Stimulated activated naive B cell treated with anti-CD40 and anti-IgM and Interleukin-4, amounts not matched to agents 10 μg/mL and 1 μg/mL and 100 μg/mL, for 72 hours (primary cell): ENCODE measurements around the gene PRUNE1.

ENCODE experiments used
- ATAC-seq, 2 donors: fragments of 150-1000 bp; cut with Tn5 transposase; replicated peaks; 2 replicates each; pipeline ENCODE4 v1.10.0; 2021; ENCODE audit warnings: moderate library complexity in 1 of 2
- DNase-seq: peaks from one replicate; pipeline ENCODE4 v3.0.0; 2021
- H3K27ac Mint-ChIP-seq: one replicate; pipeline ENCODE4 v1.8.0; 2022; ENCODE audit warnings: mild to moderate bottlenecking, mixed read lengths
- H3K27me3 Mint-ChIP-seq, 2 donors: one replicate each; pipeline ENCODE4 v1.8.0; 2022; ENCODE audit warnings: mixed read lengths in 2 of 2
- H3K36me3 Mint-ChIP-seq, 2 donors: one replicate each; pipeline ENCODE4 v1.8.0; 2022; ENCODE audit warnings: mixed read lengths in 2 of 2, mild to moderate bottlenecking in 1 of 2
- H3K4me1 Mint-ChIP-seq, 2 donors: one replicate each; pipeline ENCODE4 v1.8.0; 2022; ENCODE audit warnings: mixed read lengths in 2 of 2, mild to moderate bottlenecking in 1 of 2
- H3K4me3 Mint-ChIP-seq, 2 donors: one replicate each; pipeline ENCODE4 v1.8.0; 2022; ENCODE audit warnings: mild to moderate bottlenecking in 2 of 2, mixed read lengths in 2 of 2, moderate library complexity in 1 of 2
- H3K9me3 Mint-ChIP-seq, 2 donors: one replicate each; pipeline ENCODE4 v1.8.0; 2022; ENCODE audit warnings: mixed read lengths in 2 of 2, mild to moderate bottlenecking in 1 of 2

PRUNE1 gene

GRCh38 chr1:151060657-151061421 lies 52.6 kb downstream of the PRUNE1 start:
- H3K36me3 Mint-ChIP-seq, result peaks cover 31 to 32% of the 10 kb centered on the region in 2 donors
- ATAC-seq (no peak), DNase-seq (no peak)
- no peaks in the 10 kb centered on the region for H3K9me3 Mint-ChIP-seq
- H3K27ac Mint-ChIP-seq, result peak overlapping the region; percentile 38
- H3K27me3 Mint-ChIP-seq, result no peaks in the 10 kb centered on the region
- peaks cover 31 to 47% of the 10 kb centered on the region in 2 donors for H3K4me1 Mint-ChIP-seq
- peak overlapping the region; percentile 94 to 95 for H3K4me3 Mint-ChIP-seq

- ATAC-seq, result no peak
- Mint-ChIP-seq H3K9me3 (no peaks in the 10 kb centered on the region), H3K4me1 (peaks cover 24 to 39% of the 10 kb centered on the region in 2 donors), H3K27me3 (no peaks in the 10 kb centered on the region), H3K36me3 (peaks cover 26 to 28% of the 10 kb centered on the region in 2 donors), H3K4me3 (no peak overlapping the region), H3K27ac (no peak overlapping the region)
- no peak for DNase-seq
Measured at GRCh38 chr1:151061704-151062103, 53.5 kb downstream of the PRUNE1 start.

- H3K27ac Mint-ChIP-seq, result no peak overlapping the region
- DNase-seq, result no peak
- H3K4me1 Mint-ChIP-seq, result peaks cover 15 to 27% of the 10 kb centered on the region in 2 donors
- peaks cover 17 to 19% of the 10 kb centered on the region in 2 donors for H3K36me3 Mint-ChIP-seq
- no peaks in the 10 kb centered on the region for H3K9me3 Mint-ChIP-seq
- H3K4me3 Mint-ChIP-seq, result no peak overlapping the region
- no peaks in the 10 kb centered on the region for H3K27me3 Mint-ChIP-seq
- ATAC-seq, result no peak
Measured at GRCh38 chr1:151062741-151063371, 54.6 kb downstream of the PRUNE1 start.

- Mint-ChIP-seq H3K27me3 (no peaks in the 10 kb centered on the region), H3K4me1 (peaks cover 9 to 14% of the 10 kb centered on the region in 2 donors), H3K36me3 (peaks cover 0 to 5% of the 10 kb centered on the region in 2 donors), H3K27ac (no peak overlapping the region), H3K4me3 (no peak overlapping the region), H3K9me3 (no peaks in the 10 kb centered on the region)
- no peak for DNase-seq
- ATAC-seq, result no peak
Measured at GRCh38 chr1:151065089-151065645, 56.9 kb downstream of the PRUNE1 start.

GRCh38 chr1:151067185-151067584 lies 58.9 kb downstream of the PRUNE1 start:
- H3K27ac Mint-ChIP-seq, result no peak overlapping the region
- ATAC-seq (no peak), DNase-seq (no peak)
- H3K4me1 Mint-ChIP-seq, result peaks cover 4 to 7% of the 10 kb centered on the region in 2 donors
- no peaks in the 10 kb centered on the region for H3K9me3 Mint-ChIP-seq
- no peak overlapping the region for H3K4me3 Mint-ChIP-seq
- peaks cover 0 to 12% of the 10 kb centered on the region in 2 donors for H3K36me3 Mint-ChIP-seq
- no peaks in the 10 kb centered on the region for H3K27me3 Mint-ChIP-seq

GRCh38 chr1:151069103-151069486 lies 60.8 kb downstream of the PRUNE1 start:
- Mint-ChIP-seq H3K27me3 (no peaks in the 10 kb centered on the region), H3K27ac (peak overlapping the region; percentile 100), H3K4me3 (peak overlapping the region; percentile 90 to 99), H3K9me3 (no peaks in the 10 kb centered on the region), H3K36me3 (peaks cover 0 to 12% of the 10 kb centered on the region in 2 donors), H3K4me1 (peaks cover 4 to 7% of the 10 kb centered on the region in 2 donors)
- no peak for ATAC-seq
- DNase-seq, result no peak

- H3K36me3 Mint-ChIP-seq, result peaks cover 7 to 14% of the 10 kb centered on the region in 2 donors
- H3K4me1 Mint-ChIP-seq, result peaks cover 4 to 7% of the 10 kb centered on the region in 2 donors
- no peaks in the 10 kb centered on the region for H3K9me3 Mint-ChIP-seq
- H3K27ac Mint-ChIP-seq, result peak within 1 kb of the TSS; percentile 100
- H3K27me3 Mint-ChIP-seq, result no peaks in the 10 kb centered on the region
- ATAC-seq (peak; percentile 91 to 94), DNase-seq (peak; percentile 88)
- peak within 1 kb of the TSS; percentile 90 to 99 for H3K4me3 Mint-ChIP-seq
Measured at GRCh38 chr1:151070474-151071276, 62.4 kb downstream of the PRUNE1 start, which contains the start of gene GABPB2. TSS of gene GABPB2 (plus strand) at chr1:151070761. CDS start at chr1:151088190, 17,429 bp downstream.

GRCh38 chr1:151072224-151072623 lies 64.0 kb downstream of the PRUNE1 start:
- no peak overlapping the region for H3K4me3 Mint-ChIP-seq
- no peak overlapping the region for H3K27ac Mint-ChIP-seq

More at GRCh38 chr1:151072224-151072623, 64.0 kb downstream of the PRUNE1 start:
- Mint-ChIP-seq H3K36me3 (peaks cover 10 to 11% of the 10 kb centered on the region in 2 donors), H3K9me3 (no peaks in the 10 kb centered on the region), H3K27me3 (no peaks in the 10 kb centered on the region), H3K4me1 (peaks cover 2 to 7% of the 10 kb centered on the region in 2 donors)
- ATAC-seq, result no peak
- DNase-seq, result no peak
